Endothelial cell (in vitro differentiated cells): ENCODE measurements around the gene CCDC187. TPM values are rescaled to one million over a fixed set of nuclear protein-coding genes. Genes with fewer than 3 reads are reported as not detected.
A peak's percentile ranks its signal among the peaks of the same experiment; 100 is the strongest.

ENCODE experiments used
- DNase-seq: peaks from one replicate; pipeline ENCODE4 v3.0.0; 2021; ENCODE audit warnings: low spot score
- H3K27ac Mint-ChIP-seq: one replicate; pipeline ENCODE4 v1.8.0; 2021; ENCODE audit warnings: mixed read lengths, inconsistent platforms; ENCODE audit not compliant: unreplicated experiment
- H3K27me3 Mint-ChIP-seq: one replicate; pipeline ENCODE4 v1.8.0; 2021; ENCODE audit warnings: mild to moderate bottlenecking, moderate library complexity, mixed read lengths, inconsistent platforms; ENCODE audit not compliant: unreplicated experiment
- H3K36me3 Mint-ChIP-seq: one replicate; pipeline ENCODE4 v1.8.0; 2021; ENCODE audit warnings: mild to moderate bottlenecking, low read depth, mixed read lengths, inconsistent platforms; ENCODE audit not compliant: unreplicated experiment
- H3K4me1 Mint-ChIP-seq: one replicate; pipeline ENCODE4 v1.8.0; 2021; ENCODE audit warnings: mild to moderate bottlenecking, mixed read lengths, inconsistent platforms; ENCODE audit not compliant: unreplicated experiment
- H3K4me3 Mint-ChIP-seq: one replicate; pipeline ENCODE4 v1.8.0; 2021; ENCODE audit warnings: mild to moderate bottlenecking, mixed read lengths, inconsistent platforms; ENCODE audit not compliant: unreplicated experiment
- H3K9me3 Mint-ChIP-seq: one replicate; pipeline ENCODE4 v1.8.0; 2021; ENCODE audit warnings: mixed read lengths, inconsistent platforms; ENCODE audit not compliant: unreplicated experiment
- total RNA-seq: library from RNA; stranded (reverse); fragmentation: NEBNext Ultra II Directional; extraction: Animal tissue kit (Norgen Biotek cat#: 25700); gene quantifications from one replicate; pipeline ENCODE4 v1.2.1, GENCODE V29; 2021; ENCODE audit not compliant: unreplicated experiment
- TF ChIP-seq, protein P1 (sequence below): fragments of 200-600 bp; sonication (generic); IDR thresholded peaks from one replicate; pipeline ENCODE4 v1.5.0; 2021; ENCODE audit warnings: antibody characterized with exemption; ENCODE audit not compliant: unreplicated experiment

CCDC187 gene
- total RNA-seq, 1 donor from 2014 or later = 0.05 TPM

DNA sequence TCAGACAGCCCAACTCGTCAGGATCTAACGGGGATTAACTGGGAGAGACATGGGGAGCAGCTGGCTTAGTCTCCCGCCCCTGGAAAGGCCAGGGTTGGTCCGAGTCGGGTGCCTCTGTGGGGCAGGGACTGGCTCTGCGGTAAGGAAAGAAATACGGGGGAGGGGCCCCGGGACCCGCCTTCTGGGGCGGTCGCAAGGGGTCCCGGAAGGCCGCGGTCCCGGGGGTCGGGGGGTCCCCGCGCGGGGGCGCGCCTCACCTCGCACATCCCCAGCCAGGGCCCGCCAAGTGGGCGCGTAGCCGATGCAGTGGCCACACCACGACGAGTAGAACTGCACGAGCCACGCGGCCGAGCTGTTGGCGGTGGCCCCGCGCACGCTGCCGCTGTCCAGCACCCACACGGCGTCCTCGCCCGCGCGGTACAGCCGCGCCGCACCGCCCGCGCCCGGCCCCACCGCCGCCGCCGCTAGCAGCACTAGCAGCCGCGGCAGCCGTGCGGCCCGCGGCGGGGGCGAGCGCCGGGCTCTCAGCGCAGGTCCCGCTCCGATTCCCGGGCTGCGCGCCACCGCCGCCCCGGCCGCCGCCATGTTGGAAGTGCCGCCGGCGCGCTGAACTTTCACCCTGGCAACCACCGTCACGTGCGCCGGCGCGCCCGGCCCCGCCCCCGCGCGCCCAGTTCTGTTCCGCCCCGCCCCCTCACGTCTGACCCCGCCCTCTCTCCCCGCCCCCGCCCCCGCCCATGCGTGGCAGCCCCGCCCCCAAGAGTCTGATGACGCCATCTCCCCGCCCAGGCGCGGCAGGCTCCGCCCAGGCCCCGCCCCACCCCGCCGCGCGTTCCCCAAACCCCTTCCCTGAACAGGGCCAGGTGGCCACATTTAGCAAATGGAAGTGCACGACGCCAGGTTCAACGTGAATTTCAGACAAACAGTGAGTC lies 58.4 kb downstream of the CCDC187 start, which contains the start of gene QSOX2:
TSS of gene QSOX2 (minus strand) at position 594 of the 932 bp plus-strand sequence. CDS start at position 585, 9 bp downstream.
- Mint-ChIP-seq H3K4me3 (peak within 1 kb of the TSS; percentile 93), H3K36me3 (no peaks in the 10 kb centered on the region), H3K27me3 (peaks cover 12% of the 10 kb centered on the region), H3K27ac (peak within 1 kb of the TSS; percentile 65), H3K9me3 (no peaks in the 10 kb centered on the region), H3K4me1 (peaks cover 22% of the 10 kb centered on the region)
- DNase-seq = peak; percentile 85
- TF ChIP-seq, protein P1, sequence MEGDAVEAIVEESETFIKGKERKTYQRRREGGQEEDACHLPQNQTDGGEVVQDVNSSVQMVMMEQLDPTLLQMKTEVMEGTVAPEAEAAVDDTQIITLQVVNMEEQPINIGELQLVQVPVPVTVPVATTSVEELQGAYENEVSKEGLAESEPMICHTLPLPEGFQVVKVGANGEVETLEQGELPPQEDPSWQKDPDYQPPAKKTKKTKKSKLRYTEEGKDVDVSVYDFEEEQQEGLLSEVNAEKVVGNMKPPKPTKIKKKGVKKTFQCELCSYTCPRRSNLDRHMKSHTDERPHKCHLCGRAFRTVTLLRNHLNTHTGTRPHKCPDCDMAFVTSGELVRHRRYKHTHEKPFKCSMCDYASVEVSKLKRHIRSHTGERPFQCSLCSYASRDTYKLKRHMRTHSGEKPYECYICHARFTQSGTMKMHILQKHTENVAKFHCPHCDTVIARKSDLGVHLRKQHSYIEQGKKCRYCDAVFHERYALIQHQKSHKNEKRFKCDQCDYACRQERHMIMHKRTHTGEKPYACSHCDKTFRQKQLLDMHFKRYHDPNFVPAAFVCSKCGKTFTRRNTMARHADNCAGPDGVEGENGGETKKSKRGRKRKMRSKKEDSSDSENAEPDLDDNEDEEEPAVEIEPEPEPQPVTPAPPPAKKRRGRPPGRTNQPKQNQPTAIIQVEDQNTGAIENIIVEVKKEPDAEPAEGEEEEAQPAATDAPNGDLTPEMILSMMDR = no peak

DNA sequence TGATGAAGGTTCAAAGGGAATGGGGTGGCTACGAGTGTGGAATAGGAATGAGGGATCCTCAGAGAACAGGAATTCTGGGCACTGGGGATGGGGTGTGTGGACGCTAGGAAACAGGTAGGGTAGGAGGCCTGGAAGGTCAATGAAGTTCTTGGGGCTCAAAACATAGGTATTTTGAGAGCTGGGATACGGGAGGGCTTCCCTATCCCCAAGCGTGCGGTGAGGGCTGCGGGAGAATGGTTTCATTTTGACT lies 59.0 kb downstream of the CCDC187 start:
- TF ChIP-seq, protein P1 = no peak
- Mint-ChIP-seq H3K4me3 (peak overlapping the region; percentile 93), H3K36me3 (no peaks in the 10 kb centered on the region), H3K9me3 (no peaks in the 10 kb centered on the region), H3K4me1 (peaks cover 22% of the 10 kb centered on the region), H3K27me3 (peaks cover 12% of the 10 kb centered on the region), H3K27ac (peak overlapping the region; percentile 65)
- no peak for DNase-seq

GRCh38 chr9:136244122-136244968 lies 59.5 kb downstream of the CCDC187 start:
- Mint-ChIP-seq H3K27me3 (peaks cover 10% of the 10 kb centered on the region), H3K4me3 (peak overlapping the region; percentile 93), H3K4me1 (peaks cover 26% of the 10 kb centered on the region), H3K9me3 (no peaks in the 10 kb centered on the region), H3K36me3 (no peaks in the 10 kb centered on the region), H3K27ac (peak overlapping the region; percentile 65)
- TF ChIP-seq, protein P1 = no peak
- no peak for DNase-seq

- peak overlapping the region; percentile 93 for H3K4me3 Mint-ChIP-seq
- H3K27ac Mint-ChIP-seq = no peak overlapping the region
- H3K4me1 Mint-ChIP-seq = peaks cover 32% of the 10 kb centered on the region
- H3K27me3 Mint-ChIP-seq = peaks cover 10% of the 10 kb centered on the region
- no peak for DNase-seq
- TF ChIP-seq, protein P1 = no peak
- H3K36me3 Mint-ChIP-seq = no peaks in the 10 kb centered on the region
- H3K9me3 Mint-ChIP-seq = no peaks in the 10 kb centered on the region
Observed at GRCh38 chr9:136243631-136244030, 60.3 kb downstream of the CCDC187 start.
